Cerebellar cortex (tissue), 1 donor: ENCODE results near the gene NDUFV3.
"Not testable (repeated sequence)": the region's sequence is repeated elsewhere in the genome, so short reads cannot be mapped to it uniquely, and the experiment has no call there.

ENCODE experiments used
- DNase-seq: peaks from one replicate; pipeline ENCODE4 v3.0.0-alpha.2; 2015; ENCODE audit warnings: low spot score

NDUFV3 gene

DNA sequence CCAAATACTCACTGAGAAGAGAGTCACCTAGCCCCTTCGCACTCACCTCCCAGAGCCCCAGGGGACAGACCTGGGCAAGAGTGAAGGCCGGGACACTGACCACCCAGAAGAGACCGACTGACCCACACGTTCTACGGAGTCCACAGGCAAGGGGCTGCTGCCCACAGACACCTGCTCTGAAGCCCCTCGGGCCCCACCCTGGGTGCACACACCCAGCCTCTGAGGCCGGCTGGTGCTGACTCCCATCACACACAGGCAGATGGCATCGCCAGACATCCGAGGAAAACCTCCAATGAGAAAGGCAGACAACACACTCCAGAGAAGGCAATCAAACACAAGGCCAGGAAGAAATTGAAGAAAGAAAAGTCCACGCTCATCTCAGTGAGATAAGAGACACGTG, 35.9 kb upstream of the NDUFV3 start:
- no peak for DNase-seq

DNA sequence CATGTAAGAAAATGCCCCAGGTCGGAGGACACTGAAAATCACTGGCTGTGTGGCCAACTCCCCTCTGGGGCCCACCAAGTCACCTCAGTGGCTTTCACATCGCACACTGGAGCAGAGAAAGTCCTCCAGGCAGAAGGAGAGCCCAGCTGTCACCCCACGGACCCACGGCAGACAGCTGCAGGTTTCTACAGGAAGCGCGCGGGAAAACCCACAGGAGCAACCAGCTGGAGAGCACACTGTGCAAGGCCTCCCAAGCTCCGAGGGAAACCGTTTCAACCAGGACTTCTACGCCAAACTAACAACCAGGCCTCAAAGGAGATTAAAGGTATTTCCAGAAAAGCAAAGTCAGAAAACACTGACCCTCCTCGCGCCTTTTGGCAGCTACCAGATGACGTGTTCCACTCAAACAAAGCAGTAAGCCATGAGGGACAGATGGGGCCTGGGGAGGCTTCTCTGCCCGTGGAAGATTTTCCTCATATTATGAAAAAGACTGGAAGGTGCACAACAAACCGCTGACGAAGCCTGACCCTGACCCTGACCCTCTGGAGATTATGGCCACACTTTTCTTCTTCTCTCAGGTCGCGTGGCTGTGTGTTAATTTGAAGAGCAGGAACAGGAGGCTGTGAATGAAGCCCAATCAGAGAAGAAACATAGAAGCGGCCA, 34.8 kb upstream of the NDUFV3 start:
- DNase-seq: no peak

DNA sequence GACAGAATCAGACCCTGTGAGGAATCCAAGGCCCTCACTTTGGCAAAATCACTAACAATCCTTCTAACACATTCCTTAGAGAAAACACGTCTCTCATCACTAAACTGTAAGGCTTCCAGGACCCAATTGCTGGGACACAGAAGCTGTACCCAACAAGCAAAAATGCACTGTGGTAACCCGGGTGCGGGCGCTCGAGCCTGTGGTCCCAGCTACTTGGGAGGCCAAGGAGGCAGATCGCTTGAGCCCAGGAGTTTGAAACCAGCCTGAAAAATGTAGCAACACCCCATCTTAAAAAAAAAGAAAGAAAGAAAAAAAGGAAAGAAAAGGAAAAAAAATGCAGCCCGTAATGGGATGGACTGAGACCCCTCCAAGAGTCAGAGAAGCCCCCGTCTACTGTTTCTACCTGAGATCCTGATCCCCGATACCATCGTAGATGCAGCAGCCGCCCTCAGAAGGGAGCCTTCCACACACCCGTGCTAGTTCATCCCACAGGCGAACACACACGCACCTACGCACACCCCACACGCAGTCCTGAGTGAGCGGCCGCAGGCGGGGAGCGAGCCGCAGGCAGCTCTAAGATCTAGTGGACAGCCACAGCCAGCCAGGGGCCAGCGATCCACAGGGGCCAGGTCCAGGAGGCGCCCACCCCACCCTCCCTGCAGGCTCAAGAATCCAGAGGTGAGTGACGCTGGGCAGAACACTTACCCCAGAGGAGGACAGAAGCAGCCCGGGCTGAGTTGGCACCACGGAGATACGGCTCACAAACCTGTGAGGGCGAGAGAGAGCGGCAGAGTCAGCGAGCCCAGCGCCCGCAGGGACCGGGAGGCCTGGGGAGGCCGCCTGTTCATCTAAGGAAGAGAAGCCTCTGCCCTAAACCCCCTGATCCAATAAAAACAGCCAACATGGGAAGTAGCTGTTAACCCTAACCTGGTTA, 33.9 kb upstream of the NDUFV3 start:
- no peak for DNase-seq

DNA sequence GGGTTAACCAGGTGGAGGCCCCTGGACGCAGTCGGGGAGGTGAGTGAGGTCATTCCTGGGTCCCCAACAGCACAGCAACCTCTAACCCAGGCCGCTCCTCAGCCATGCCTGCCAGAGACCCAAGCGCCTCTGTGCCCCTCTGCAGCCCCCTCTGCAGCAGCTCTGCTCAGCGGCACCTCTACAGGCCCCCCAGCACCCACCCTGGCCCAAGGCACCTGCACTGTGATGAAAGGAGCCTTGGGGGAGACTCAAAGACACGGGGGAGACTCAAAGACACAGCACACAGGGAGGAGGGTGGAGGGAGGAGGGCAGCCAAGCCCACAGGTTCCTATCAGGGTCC, 33.2 kb upstream of the NDUFV3 start:
- no peak for DNase-seq

DNA sequence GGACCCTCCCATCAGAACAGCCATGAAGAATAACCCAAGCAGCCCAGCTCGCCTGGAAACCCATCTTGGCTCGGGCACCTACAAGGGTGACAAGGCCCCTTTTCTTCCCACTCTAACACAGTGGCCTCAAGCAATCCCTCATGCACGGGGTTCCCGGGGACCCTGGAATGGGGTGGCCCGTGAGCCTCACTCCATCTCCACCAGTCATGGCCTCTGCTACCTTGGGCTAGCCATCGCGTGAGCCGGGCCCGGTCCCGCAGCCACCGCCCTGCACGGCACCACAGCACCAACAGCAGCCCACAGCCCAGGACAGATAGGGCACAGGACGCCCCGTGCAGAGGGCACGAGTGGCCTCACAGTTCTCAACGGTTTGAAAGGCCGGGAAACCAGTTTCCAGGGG, 32.8 kb upstream of the NDUFV3 start:
- no peak for DNase-seq

DNA sequence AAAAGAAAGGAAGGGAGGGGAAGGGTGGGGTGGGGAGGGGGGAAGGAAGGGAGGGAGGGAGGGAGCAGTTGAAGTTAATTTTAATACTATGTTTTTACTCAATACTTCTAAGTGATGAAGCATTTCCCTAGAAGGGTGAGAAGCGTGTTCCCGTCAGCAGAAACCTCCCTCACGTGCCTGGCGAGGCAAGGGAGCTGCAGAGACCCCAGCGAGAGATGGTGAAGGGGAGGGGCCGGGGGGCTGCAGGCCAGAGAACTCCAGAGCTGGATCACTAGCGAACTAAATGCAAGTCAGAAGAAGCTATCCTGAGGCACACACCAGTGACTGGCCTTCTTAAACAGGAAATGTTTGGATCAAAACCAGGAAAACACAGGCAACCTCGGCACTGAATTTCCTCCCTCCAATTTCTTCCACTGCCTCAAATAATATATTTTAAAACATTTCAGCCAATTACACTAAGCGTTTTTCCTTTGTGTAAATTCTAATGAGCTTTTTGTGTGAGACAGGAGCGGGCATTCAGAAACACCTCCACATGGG, 31.7 kb upstream of the NDUFV3 start:
- DNase-seq: no peak

DNA sequence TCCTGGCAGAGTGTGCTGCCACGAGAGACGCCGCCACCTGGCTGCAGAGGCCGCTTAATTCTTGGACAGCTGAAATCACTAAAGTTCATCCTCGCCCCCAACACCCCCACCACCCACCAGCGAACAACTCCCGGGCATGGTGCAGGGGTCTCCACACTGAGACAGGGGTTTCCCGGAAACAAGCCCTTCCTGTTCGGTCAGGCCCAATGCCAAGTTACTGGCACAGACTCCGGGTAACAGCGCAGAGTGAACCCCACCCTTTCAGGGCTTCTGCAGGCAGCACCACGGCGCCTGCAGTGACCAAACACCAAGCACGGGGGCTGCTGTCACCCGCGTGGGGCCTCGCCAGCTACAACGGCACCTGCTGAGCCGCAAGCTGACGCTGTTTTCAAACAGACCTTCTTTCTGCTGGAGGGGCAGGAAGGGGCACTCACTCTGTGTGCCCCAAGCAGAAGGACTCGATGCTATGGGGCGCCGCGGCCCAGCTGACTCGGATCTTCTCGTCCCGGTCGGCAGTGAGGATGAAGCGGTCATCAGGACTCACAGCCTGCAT, 31.2 kb upstream of the NDUFV3 start:
- DNase-seq: peak; percentile 78

DNA sequence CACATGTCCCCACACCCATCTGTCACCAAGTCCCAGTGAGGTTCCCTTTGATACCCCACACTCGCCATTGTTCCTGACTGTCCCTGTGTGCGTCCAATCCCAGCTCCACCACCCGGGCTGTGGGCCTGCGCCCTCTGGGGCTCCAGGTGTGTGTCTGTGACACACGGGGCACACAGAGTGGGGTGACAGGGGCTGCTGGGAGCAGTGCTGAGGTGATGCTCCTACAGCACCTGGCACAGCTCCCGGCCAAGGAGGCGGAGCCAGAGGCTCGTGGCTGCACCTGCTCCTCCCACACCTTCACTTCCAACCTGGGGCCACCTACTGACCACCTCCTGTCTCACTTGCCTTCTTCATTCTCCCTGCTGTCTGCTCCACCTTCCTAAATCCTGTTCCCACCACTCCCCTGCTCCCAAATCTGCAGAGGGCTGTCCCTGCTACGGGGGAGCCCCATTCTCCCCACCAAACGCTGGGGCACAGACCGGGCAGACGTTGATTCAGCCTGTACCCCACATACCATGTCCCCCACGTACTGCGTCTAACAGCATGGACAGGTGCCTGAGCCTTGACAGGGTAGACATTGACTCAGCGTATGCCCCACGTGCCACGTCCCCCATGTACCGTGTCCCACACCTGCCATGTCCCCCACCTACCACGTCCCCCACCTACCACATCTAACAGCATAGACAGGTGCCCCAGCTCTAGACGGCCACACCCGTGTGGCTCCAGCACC, 30.2 kb upstream of the NDUFV3 start:
- DNase-seq: no peak

DNA sequence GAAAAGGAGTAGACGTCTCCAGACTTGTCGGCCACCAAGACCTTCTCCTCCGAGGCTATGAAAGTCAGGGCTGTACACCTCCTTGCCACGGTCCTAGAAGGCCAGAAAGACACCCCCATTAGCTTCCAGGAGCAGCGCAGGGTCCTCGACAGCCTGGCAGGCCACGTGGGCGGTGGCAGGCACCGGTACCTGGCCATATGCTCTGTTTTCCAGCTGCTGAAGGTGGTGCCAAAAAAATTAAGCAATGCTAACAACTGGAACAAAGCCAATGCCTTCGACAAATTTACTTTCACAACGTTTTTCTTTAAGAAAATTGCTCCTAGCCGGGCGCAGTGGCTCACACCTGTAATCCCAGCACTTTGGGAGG, 29.6 kb upstream of the NDUFV3 start:
- no peak for DNase-seq

DNA sequence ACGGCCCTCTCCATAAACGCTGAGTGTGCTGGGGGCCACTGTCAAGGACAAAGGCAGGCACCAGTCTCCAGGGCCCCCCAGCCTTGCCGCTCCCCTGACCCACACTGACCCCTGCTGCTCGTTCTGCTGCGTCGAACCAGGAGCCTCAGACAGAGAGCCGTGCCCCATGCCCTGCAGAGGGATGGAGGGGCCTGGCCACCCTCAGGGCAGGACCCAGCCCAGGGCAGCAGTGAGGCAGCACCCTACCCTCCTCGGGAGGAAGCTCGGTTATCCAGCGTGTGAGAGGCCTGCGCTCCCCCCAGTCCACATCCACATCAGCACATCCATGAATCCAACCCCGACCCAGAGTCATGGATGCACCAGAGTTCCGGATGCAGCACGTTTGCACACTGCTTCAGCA, 28.8 kb upstream of the NDUFV3 start:
- no peak for DNase-seq

DNA sequence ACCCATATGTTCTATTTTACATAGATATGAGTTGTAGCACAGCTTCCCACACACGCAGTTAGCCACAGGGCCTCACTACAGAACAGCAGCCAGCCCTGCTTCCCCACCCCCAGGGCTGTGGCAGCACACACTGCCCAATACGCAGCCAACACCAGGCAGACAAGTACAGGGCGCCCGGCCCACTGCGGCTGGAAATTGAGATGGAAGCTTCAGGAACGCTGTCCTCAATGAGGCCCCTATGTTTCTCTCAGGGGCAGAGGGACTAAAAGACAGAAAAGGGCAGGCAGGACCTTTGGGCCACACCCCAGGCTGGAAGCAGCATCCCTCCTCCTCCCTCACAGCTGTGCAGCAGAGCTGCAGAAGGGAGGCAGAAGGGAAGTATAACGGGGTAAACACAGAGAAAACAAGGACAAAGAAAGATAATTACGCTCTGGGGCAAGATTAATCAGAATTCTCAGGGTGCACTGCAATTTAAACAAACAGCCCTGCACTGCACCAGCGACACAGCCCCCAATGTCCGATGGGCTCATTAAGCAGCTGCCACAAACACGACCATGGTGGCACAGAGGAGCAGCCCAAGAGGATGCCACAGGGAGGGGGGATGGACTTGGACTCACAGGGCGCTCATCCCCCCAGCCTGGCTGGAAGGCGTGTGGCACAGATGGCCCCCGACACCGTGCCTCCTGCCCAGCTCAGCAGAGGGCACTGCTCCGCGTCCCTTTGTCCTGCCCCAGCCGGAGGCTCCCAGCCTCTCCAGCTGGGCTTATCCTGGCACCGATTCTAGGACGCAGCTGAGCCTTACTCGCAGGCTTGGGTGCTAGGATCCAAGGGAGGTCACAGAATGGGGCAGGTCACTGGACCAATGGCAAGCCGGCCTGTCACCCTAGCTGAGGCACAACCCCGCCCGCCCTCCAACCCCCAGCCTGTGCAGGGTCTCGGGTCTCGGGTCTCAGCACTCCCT, 28.0 kb upstream of the NDUFV3 start:
- DNase-seq: no peak

DNA sequence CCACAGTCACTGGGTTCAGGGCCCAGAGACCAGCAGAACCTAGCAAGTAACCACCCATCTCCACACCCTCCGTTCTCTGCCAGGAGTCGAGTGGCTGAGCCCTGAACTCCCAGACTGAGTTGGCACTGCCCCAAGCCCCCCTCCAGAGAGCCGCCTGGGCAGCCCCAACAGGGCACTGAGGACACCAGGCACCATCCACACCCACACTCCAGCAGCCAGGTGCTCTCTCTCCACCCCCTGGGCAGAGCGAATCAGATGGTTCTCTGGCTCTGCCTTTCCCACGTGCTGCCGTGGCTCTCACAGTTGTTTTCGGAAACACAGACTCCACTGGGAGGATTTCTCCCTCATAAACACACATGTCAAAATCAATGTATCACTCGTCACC, 27.3 kb upstream of the NDUFV3 start:
- DNase-seq: no peak

DNA sequence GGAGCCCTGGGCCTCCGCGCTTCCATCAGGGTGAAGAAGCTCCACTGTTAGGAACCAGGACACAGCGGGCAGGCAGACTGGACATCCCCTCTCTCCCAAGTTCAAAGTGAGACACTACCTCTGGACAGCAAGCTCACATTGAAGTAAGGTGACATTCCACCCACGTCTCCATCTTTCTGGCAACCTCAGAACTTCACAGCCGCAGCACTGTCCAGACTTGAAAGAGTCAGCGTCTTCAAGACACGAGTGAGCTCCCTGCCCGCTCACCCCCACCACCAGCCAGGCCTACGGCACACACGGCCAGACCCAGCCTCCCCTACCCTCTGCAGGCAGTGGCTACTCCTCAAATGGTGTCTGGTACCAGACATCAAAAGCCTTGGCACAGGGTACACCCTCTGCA, 24.9 kb upstream of the NDUFV3 start:
- no peak for DNase-seq

DNA sequence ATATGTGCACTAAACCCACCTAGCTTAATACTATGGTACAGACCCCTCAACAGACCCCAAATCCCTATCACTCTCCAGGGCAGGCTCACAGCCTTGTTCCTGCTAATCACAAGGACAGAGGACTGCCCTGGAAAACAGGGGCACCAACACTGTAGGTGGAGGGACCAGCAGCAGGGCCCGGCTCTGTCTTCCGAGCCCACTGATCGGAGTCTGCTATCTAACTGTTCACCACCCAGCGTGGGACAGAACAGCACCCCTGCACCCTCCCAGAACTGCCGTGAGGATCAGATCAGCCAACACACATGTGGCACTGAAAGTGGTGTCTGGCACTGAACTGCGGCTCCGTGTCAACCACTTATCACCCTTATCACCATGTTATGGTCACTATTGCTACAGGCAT, 20.0 kb upstream of the NDUFV3 start:
- DNase-seq: no peak

DNA sequence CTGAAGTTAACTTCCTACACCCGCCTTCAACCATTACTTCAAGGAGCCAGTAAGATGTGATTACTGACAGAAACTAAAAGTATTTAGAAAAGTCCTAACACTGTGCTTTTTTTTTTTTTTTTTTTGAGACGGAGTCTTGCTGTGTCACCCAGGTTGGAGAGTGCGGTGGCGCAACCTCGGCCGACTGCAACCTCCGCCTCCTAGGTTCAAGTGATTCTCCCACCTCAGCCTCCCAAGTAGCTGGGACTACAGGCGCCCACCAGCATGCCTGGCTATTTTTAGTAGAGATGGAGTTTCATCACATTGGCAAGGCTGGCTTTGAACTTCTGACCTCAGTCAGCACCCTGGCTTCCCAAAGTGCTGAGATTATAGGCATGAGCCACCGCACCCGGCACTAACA, 17.3 kb upstream of the NDUFV3 start:
- DNase-seq: not testable (repeated sequence)

DNA sequence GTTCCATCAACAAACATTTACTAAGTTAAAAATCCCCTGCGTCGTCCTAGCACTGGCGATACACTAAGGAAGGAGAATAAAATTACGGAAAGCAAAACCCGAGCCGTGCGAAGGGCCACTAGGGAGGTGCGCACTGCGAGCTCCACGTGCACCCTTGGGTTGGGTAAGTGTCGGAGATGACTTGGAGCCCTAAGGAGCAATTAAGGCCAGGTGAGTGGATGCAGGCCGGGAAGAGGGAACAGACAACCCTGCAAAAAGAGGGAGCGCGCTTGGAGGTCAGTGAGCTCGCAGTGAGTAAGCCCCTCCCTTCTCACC, 14.5 kb upstream of the NDUFV3 start:
- no peak for DNase-seq

DNA sequence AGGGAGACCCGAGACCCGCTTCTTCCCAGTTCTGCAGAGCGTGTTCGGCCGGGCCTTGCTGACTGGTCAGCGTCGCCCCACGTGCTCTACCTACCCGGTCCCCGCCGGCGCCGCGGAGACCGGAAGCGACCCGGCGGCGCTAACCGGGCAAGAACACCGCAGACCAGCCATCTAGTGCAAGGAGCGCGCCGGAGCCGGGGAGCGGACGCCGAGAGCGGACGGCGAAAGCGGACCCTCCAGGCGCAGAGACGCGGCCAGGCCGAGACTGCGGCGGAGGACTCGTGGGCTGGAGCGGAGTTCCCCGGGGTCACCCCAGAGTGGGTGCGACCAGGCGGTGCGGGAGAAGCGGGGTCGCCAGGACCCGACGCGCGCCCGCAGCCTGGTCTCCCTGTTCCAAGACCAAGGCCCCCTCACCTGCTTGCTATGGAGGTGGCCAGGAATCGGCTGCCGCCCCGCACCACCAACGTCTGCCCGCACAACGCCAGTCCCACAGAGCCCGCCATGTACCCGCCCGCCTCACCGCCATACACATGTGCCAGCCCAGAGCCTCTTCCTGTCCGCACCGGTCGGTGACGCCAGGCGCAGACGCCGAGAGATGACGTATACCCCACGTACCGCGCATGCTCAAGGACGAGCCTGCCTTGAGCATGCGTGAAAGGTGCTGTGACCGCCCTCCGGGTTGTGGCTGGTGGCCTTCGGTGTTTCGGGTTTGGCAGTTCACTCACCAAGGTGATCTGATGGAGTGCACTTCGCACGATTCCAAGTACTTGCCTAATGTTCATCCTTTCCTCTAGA, 13.9 kb upstream of the NDUFV3 start, which contains the start of gene WDR4:
Gene WDR4 (minus strand): TSS at position 547 of the 795 bp plus-strand sequence. CDS start 44 bp downstream, at position 503.
- peak; percentile 95 for DNase-seq

DNA sequence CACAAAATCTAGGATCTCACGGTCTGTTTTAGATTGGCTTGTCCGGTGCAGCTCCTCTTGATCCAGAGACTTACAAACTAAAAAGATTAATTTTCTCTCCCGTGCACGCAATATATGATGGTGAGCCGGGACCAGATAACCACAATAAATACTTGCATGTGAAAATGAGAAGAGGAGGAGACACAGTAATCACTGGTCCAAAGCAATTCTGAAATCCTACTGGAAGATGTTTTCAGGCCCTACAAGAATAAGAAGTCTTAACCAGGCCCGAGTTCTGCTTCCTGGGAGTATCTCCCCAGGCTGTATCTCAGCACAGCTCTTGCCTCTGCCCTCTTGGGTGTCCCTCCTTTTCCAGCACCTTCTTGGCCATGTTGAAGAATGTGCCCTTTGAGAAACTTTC, 12.8 kb upstream of the NDUFV3 start:
- no peak for DNase-seq

DNA sequence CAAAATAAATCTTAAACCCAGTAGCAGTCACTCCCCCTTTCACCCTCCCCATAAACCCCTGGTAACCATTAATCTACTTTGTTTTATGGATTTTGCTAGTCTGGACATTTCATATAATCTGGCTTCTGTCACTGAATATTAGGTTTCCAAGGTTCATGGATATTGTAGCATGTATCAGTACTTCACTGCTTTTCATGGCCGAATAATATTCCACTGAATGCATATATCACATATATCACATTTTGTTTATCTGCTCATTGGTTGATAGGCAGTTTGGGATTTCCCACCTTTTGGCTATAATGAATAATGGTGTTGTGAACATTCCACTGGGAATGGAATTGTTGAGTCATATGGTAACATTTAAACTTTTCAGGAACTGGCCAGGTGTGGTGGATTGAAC, 9.2 kb upstream of the NDUFV3 start:
- DNase-seq: no peak

DNA sequence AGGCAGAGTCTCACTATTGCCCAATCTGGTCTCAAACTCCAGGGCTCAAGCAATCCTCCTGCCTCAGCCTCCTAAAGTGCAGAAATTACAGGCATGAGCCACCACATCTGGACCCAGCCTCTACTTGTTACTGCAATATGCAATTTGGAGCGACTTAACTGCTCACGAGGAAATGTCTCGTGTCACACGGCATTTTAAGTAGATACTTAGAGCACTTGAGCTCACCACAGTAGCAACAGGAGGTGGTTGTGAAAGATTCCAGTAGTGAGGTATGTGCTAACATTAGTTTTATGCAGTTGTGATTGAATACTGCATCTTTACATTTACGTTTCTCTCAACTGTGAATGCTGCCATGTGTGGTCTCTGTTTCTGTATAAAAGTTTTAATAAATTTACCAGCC, 5.8 kb upstream of the NDUFV3 start:
- no peak for DNase-seq

DNA sequence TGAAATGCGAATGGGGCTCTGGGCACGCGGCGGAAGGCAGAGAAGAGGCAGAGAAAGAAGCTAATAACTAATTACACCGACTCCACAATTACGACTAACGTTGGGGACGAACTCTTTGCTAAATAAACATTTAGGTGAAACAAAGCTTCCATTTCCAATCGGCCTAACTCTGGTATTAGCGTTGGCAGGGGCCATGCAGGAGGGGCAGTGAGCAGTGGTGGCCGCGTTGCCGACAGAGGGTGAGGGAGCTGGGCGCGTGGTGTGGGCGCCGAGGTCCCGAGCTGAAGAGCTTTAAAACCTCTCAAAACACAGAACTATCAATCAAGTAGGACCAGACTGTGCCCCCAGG, 553 bp upstream of the NDUFV3 start:
- no peak for DNase-seq
